ENCODE data around the gene CYP26C1.

DNA sequence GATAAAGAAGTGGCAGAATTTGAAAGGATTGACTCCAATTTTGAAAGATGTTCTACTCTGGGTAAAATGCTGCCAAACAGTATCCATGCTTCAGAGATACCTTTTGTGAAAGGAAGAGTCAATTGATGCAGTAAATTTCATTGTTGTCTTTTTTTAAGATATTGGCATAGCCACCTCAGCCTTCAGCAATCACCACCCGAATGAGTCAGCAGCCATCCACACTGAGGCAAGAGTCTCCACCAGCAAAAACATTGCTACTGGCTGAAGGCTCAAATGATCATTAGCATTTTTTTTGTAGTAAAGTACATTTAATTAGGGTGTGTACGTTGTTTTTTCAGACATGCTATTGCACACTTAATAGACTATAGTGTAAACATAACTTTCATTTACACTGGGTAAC is 31.7 kb upstream of the CYP26C1 start:
- TF ChIP-seq EZH2phosphoT487 (IDR thresholded peaks at IDR 0.05; ENCODE audit: insufficient read depth, low read depth) (no peak), EZH2 (IDR thresholded peaks at IDR 0.05; ENCODE audit: insufficient read depth, poor library complexity, severe bottlenecking) (no peak)
